ENCODE data around the gene CNGA2. TPM values are rescaled to one million over a fixed set of nuclear protein-coding genes. Genes with fewer than 3 reads are reported as not detected.

Gene CNGA2
- total and polyA plus RNA-seq, 2 of the 4 experiments (the other 2 are of a cell fraction): not detected

DNA sequence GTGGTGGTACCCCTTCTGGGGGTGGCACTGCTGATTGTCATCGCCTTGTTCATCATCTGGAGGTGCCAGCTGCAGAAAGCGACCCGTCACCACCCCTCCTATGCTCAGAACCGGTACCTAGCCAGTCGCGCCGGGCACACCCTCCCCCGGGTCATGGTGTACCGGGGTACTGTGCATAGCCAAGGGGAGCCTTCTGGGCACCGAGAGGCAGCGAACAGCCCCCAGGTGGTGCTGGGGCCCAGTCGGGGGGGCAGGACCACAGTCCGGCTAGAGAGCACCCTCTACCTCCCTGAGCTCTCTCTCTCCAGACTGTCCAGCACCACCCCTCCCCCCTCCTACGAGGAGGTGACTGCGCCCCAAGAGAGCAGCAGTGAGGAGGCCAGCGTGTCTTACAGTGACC, 34.0 kb upstream of the CNGA2 start:
- intact Hi-C loops (cut with micrococcal nuclease) (no loop called here), dilution Hi-C loops (cut with HindIII; ENCODE audit: low sequenced_read_pairs, unreplicated experiment) (no loop called here), in situ Hi-C loops (cut with MboI; ENCODE audit: low sequenced_read_pairs) (no loop called here)
- no peak overlapping the region for H3K27ac ChIP-seq (ENCODE audit: insufficient read depth, low read length)
- no peak overlapping the region for H3K18ac ChIP-seq (ENCODE audit: low read depth, low read length)
- H3K4me1 ChIP-seq (ENCODE audit: control insufficient read depth, insufficient read depth, low read length): no peaks in the 10 kb centered on the region
- no peak overlapping the region for H2BK120ac ChIP-seq (ENCODE audit: low read depth, low read length)
- H3K9ac ChIP-seq (ENCODE audit: low read depth, low read length): no peak overlapping the region
- H4K5ac ChIP-seq (ENCODE audit: low read depth, low read length): no peak overlapping the region
- no TSS peak for BruUV-seq (replicated peaks)
- H3K36me3 ChIP-seq (ENCODE audit: control insufficient read depth, insufficient read depth, low read length): no peaks in the 10 kb centered on the region
- H3K14ac ChIP-seq (replicated peaks; ENCODE audit: low read depth, low read length): no peak overlapping the region
- no peaks in the 10 kb centered on the region for H3K27me3 ChIP-seq (ENCODE audit: control insufficient read depth, insufficient read depth, low read length)
- H2AFZ ChIP-seq (replicated peaks; ENCODE audit: low read length, poor library complexity): no peak overlapping the region
- no peak overlapping the region for H3K4ac ChIP-seq (ENCODE audit: low read depth, low read length)
- no peaks in the 10 kb centered on the region for H3K79me1 ChIP-seq (ENCODE audit: low read depth in 1 of 2, low read length in 2 of 2)
- ChIA-PET CTCF (no interaction called here), POLR2A (ENCODE audit: unreplicated experiment) (no interaction called here)
- no peak overlapping the region for H4K8ac ChIP-seq (ENCODE audit: low read depth in 2 of 2, low read length in 2 of 2)
- H3K4me2 ChIP-seq (ENCODE audit: low read depth, low read length): no peak overlapping the region
- H2BK20ac ChIP-seq (ENCODE audit: low read depth, low read length): no peak overlapping the region
- no peak for DNase-seq
- H4K20me1 ChIP-seq (ENCODE audit: insufficient read depth, low read length): no peaks in the 10 kb centered on the region
- H2AK5ac ChIP-seq (ENCODE audit: low read depth, low read length): no peak overlapping the region
- H2AK9ac ChIP-seq (replicated peaks; ENCODE audit: low read depth, low read length, poor library complexity): no peak overlapping the region
- H3K56ac ChIP-seq (ENCODE audit: extremely low read depth, insufficient read depth, low read length): no peak overlapping the region
- H3K23ac ChIP-seq (ENCODE audit: low read depth, low read length): no peak overlapping the region
- H3K4me3 ChIP-seq (ENCODE audit: insufficient read depth, low read depth, low read length): no peak overlapping the region
- no peak overlapping the region for H4K91ac ChIP-seq (ENCODE audit: insufficient read depth, low read depth, low read length)
- ATAC-seq (ENCODE audit: low read depth): no peak
- WGBS, 2 experiments (ENCODE audit: extremely low coverage in 2 of 2, insufficient read length in 1 of 2): no CpG with 5 or more reads among the region's 16 CpGs
- peaks cover 9% of the 10 kb centered on the region; the same call in 1 of the 2 replicates for H3K9me3 ChIP-seq (ENCODE audit: control insufficient read depth, insufficient read depth, low read length)
- no peak overlapping the region for H2BK5ac ChIP-seq (ENCODE audit: low read depth, low read length, poor library complexity, severe bottlenecking)
- TF ChIP-seq NFE2L2 (IDR thresholded peaks at IDR 0.05; ENCODE audit: low read depth, low read length): no peak
- no peak for TF ChIP-seq SMC3 (IDR thresholded peaks at IDR 0.05; ENCODE audit: low read depth, low read length)
- no peak for TF ChIP-seq BHLHE40 (IDR thresholded peaks at IDR 0.05; ENCODE audit: low read depth, low read length)
- TF ChIP-seq USF2 (IDR thresholded peaks at IDR 0.05; ENCODE audit: low read depth, low read length): no peak
- TF ChIP-seq MXI1 (IDR thresholded peaks at IDR 0.05; ENCODE audit: borderline replicate concordance, low read depth, low read length): no peak
- no peak for TF ChIP-seq CEBPB (IDR thresholded peaks at IDR 0.05; ENCODE audit: low read depth, low read length)
- no peak for TF ChIP-seq RAD21 (IDR thresholded peaks at IDR 0.05; ENCODE audit: low read length)
- no peak for TF ChIP-seq POLR2A (IDR thresholded peaks at IDR 0.05; ENCODE audit: low read depth, low read length)
- TF ChIP-seq, protein P1, sequence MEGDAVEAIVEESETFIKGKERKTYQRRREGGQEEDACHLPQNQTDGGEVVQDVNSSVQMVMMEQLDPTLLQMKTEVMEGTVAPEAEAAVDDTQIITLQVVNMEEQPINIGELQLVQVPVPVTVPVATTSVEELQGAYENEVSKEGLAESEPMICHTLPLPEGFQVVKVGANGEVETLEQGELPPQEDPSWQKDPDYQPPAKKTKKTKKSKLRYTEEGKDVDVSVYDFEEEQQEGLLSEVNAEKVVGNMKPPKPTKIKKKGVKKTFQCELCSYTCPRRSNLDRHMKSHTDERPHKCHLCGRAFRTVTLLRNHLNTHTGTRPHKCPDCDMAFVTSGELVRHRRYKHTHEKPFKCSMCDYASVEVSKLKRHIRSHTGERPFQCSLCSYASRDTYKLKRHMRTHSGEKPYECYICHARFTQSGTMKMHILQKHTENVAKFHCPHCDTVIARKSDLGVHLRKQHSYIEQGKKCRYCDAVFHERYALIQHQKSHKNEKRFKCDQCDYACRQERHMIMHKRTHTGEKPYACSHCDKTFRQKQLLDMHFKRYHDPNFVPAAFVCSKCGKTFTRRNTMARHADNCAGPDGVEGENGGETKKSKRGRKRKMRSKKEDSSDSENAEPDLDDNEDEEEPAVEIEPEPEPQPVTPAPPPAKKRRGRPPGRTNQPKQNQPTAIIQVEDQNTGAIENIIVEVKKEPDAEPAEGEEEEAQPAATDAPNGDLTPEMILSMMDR (conservative IDR thresholded peaks at IDR 0.05; ENCODE audit: low read depth, low read length): no peak
- TF ChIP-seq MAZ (IDR thresholded peaks at IDR 0.05; ENCODE audit: borderline replicate concordance, low read depth, low read length): no peak
- TF ChIP-seq RCOR1 (IDR thresholded peaks at IDR 0.05; ENCODE audit: insufficient replicate concordance, low read length): no peak
- no peak for TF ChIP-seq RFX5 (IDR thresholded peaks at IDR 0.05; ENCODE audit: low read depth, low read length)
- no peak for TF ChIP-seq MAFK (IDR thresholded peaks at IDR 0.05; ENCODE audit: low read depth, low read length)
- no peak for TF ChIP-seq ELK1 (IDR thresholded peaks at IDR 0.05; ENCODE audit: borderline replicate concordance, low read depth, low read length)
- no peak for TF ChIP-seq CHD1 (IDR thresholded peaks at IDR 0.05; ENCODE audit: low read depth, low read length)
- no peak for TF ChIP-seq FOS (IDR thresholded peaks at IDR 0.05; ENCODE audit: low read depth, low read length)
- H3K9me1 ChIP-seq (ENCODE audit: insufficient read depth, low read length): no peaks in the 10 kb centered on the region
- H2BK15ac ChIP-seq (ENCODE audit: low read depth, low read length): no peak overlapping the region

Measured in IMR-90 (cell line).